ENCODE results near the gene COX7A2L.

GRCh38 chr2:42363413-42363812 is 2.4 kb upstream of the COX7A2L start:
- TF ChIP-seq POLR2A (IDR thresholded peaks at IDR 0.05; ENCODE audit: low read depth) (no peak), POLR2AphosphoS5 (IDR thresholded peaks at IDR 0.05) (no peak)
